Adrenal gland (tissue), 5 donors: ENCODE results near the gene PSMA6.

Source experiments
- CTCF ChIP-seq, 6 experiments: fragments of 450-650 bp in 4 of 6; fragments of 200-600 bp in 2 of 6; sonication (generic) in 1 of 6; IDR thresholded peaks; 1 replicate in 5 of 6; 2 replicates in 1 of 6; pipeline versions ENCODE4 v1.5.1 to v1.8.0; 2016 to 2021; ENCODE audit warnings: antibody characterized with exemption in 6 of 6, mild to moderate bottlenecking in 2 of 6, moderate library complexity in 1 of 6
- POLR2A ChIP-seq, 2 donors: fragments of 450-650 bp; IDR thresholded peaks; one replicate each; pipeline ENCODE4 v1.6.1; 2017; ENCODE audit warnings: antibody characterized with exemption in 2 of 2, mild to moderate bottlenecking in 2 of 2, moderate library complexity in 1 of 2
- donor health status: DM: no; HTN: no; CAD: no.

- TF ChIP-seq CTCF (IDR thresholded peaks at IDR 0.05) (no peak), POLR2A (IDR thresholded peaks at IDR 0.05) (no peak)
Measured at GRCh38 chr14:35342489-35343010, 50.4 kb downstream of the PSMA6 start.
